Esophagus squamous epithelium (tissue), 5 donors: ENCODE results near the gene PPP2R5C. TPM values are rescaled to one million over a fixed set of nuclear protein-coding genes. Genes with fewer than 3 reads are reported as not detected.

Experiments
- DNase-seq: peaks from one replicate; lab custom pipeline; 2025; lab: John Stamatoyannopoulos, UW
- H3K27ac ChIP-seq, 4 donors: fragments of 200-600 bp; sonication (generic); one replicate each; pipeline ENCODE4 v1.5.1; 2016 to 2019; ENCODE audit warnings: mild to moderate bottlenecking in 1 of 4
- H3K27me3 ChIP-seq, 4 donors: fragments of 200-600 bp; sonication (generic); 1 replicate in 3 of 4; 2 replicates in 1 of 4; pipeline versions ENCODE4 v1.5.1 to v1.6.0; 2017 to 2021; ENCODE audit warnings: antibody characterized with exemption in 1 of 4
- H3K36me3 ChIP-seq, 3 donors: fragments of 200-600 bp; sonication (generic); one replicate each; pipeline ENCODE4 v1.5.1; 2016 to 2019
- H3K4me1 ChIP-seq, 3 donors: fragments of 200-600 bp; sonication (generic); one replicate each; pipeline ENCODE4 v1.5.1; 2017 to 2019
- H3K4me3 ChIP-seq, 4 donors: fragments of 200-600 bp; sonication (generic); 1 replicate in 3 of 4; 2 replicates in 1 of 4; pipeline ENCODE4 v1.5.1; 2016 to 2019; ENCODE audit warnings: mild to moderate bottlenecking in 2 of 4, moderate library complexity in 1 of 4
- H3K9me3 ChIP-seq, 3 donors: fragments of 200-600 bp; sonication (generic); one replicate each; pipeline ENCODE4 v1.5.1; 2016 to 2019
- CTCF ChIP-seq, 6 experiments: fragments of 450-650 bp in 4 of 6; fragments of 200-600 bp in 2 of 6; sonication (generic) in 2 of 6; IDR thresholded peaks; one replicate each; pipeline ENCODE4 v1.5.1; 2016 to 2019; ENCODE audit warnings: antibody characterized with exemption in 6 of 6, mild to moderate bottlenecking in 4 of 6, moderate library complexity in 4 of 6
- POLR2A ChIP-seq, 4 donors: fragments of 450-650 bp; IDR thresholded peaks; one replicate each; pipeline ENCODE4 v1.6.1; 2017; ENCODE audit warnings: antibody characterized with exemption in 4 of 4, mild to moderate bottlenecking in 4 of 4, moderate library complexity in 3 of 4
- WGBS, 2 donors: methylation state at CpG; one replicate each; pipeline ENCODE4 v1.1.5; 2018; 5-methylcytosine and 5-hydroxymethylcytosine counted together
- intact Hi-C: fragments of 100-400 bp; cut with DNase I; formaldehyde crosslinking; loops from one replicate; pipeline ENCODE4 v1.15.0; 2022
- total RNA-seq, 4 donors: library from RNA; depleted of rRNA; stranded (reverse); fragments of >200 nt; gene quantifications; one replicate each; pipeline ENCODE4 v1.1.0, GENCODE V29; 2016
- donor health status: DM: yes; HTN: yes; CAD: no.

The PPP2R5C gene
- total RNA-seq, 4 donors from 2014 or later, result 66.3 to 92.3 (median 83.4) TPM

GRCh38 chr14:101918065-101918989, 156.8 kb downstream of the PPP2R5C start:
- no peak overlapping the region for H3K27ac ChIP-seq
- no peak for DNase-seq
- no peaks in the 10 kb centered on the region for H3K4me1 ChIP-seq
- 76 to 77% methylated on average over 12 to 14 of the region's 22 CpGs for WGBS, 2 donors
- no peak overlapping the region for H3K4me3 ChIP-seq
- TF ChIP-seq CTCF (IDR thresholded peaks at IDR 0.05) (no peak), POLR2A (IDR thresholded peaks at IDR 0.05) (no peak)
- H3K27me3 ChIP-seq, result no peaks in the 10 kb centered on the region
- intact Hi-C loops, result no loop called here
- H3K9me3 ChIP-seq, result no peaks in the 10 kb centered on the region
- peaks cover 0 to 89% (median 8%) of the 10 kb centered on the region in 3 donors for H3K36me3 ChIP-seq

GRCh38 chr14:101920271-101920670, 158.8 kb downstream of the PPP2R5C start:
- intact Hi-C loops, result no loop called here
- H3K27me3 ChIP-seq, result no peaks in the 10 kb centered on the region
- no peaks in the 10 kb centered on the region for H3K9me3 ChIP-seq
- H3K36me3 ChIP-seq, result peaks cover 0 to 85% (median 5%) of the 10 kb centered on the region in 3 donors
- no peak for TF ChIP-seq CTCF (IDR thresholded peaks at IDR 0.05)
- no peak for TF ChIP-seq POLR2A (IDR thresholded peaks at IDR 0.05)
- 74 to 79% methylated on average over 4 of the region's 4 CpGs for WGBS, 2 donors
- no peak overlapping the region for H3K27ac ChIP-seq
- no peaks in the 10 kb centered on the region for H3K4me1 ChIP-seq
- DNase-seq, result no peak
- no peak overlapping the region for H3K4me3 ChIP-seq

GRCh38 chr14:101922866-101923265, 161.4 kb downstream of the PPP2R5C start:
- H3K4me3 ChIP-seq, result no peak overlapping the region
- no peaks in the 10 kb centered on the region for H3K9me3 ChIP-seq
- no peak for DNase-seq
- WGBS, 2 donors, result 84 to 86% methylated on average over 6 to 7 of the region's 7 CpGs
- peaks cover 0 to 69% (median 6%) of the 10 kb centered on the region in 3 donors for H3K36me3 ChIP-seq
- H3K27ac ChIP-seq, result no peak overlapping the region
- peaks cover 0 to 5% (median 0%) of the 10 kb centered on the region in 3 donors for H3K4me1 ChIP-seq
- H3K27me3 ChIP-seq, result no peaks in the 10 kb centered on the region
- TF ChIP-seq CTCF (IDR thresholded peaks at IDR 0.05) (no peak), POLR2A (IDR thresholded peaks at IDR 0.05) (no peak)
- intact Hi-C loops, result no loop called here

- Histone ChIP-seq H3K4me3 (no peak overlapping the region), H3K27me3 (no peaks in the 10 kb centered on the region), H3K4me1 (peaks cover 0 to 13% (median 0%) of the 10 kb centered on the region in 3 donors), H3K27ac (no peak overlapping the region), H3K9me3 (no peaks in the 10 kb centered on the region), H3K36me3 (peaks cover 0 to 73% (median 6%) of the 10 kb centered on the region in 3 donors)
- no peak for DNase-seq
- TF ChIP-seq CTCF (IDR thresholded peaks at IDR 0.05) (no peak), POLR2A (IDR thresholded peaks at IDR 0.05) (no peak)
- 96% methylated on average over 26 to 32 of the region's 33 CpGs for WGBS, 2 donors
- intact Hi-C loops, result no loop called here
Observed at GRCh38 chr14:101925152-101925551, 163.6 kb downstream of the PPP2R5C start.

- intact Hi-C loops, result no loop called here
- no peak overlapping the region for H3K27ac ChIP-seq
- no peaks in the 10 kb centered on the region for H3K27me3 ChIP-seq
- no peak for DNase-seq
- H3K4me1 ChIP-seq, result peaks cover 0 to 13% (median 0%) of the 10 kb centered on the region in 3 donors
- TF ChIP-seq CTCF (IDR thresholded peaks at IDR 0.05) (no peak), POLR2A (IDR thresholded peaks at IDR 0.05) (no peak)
- peaks cover 0 to 65% (median 6%) of the 10 kb centered on the region in 3 donors for H3K36me3 ChIP-seq
- no peak overlapping the region for H3K4me3 ChIP-seq
- 89 to 90% methylated on average over 8 of the region's 8 CpGs for WGBS, 2 donors
- H3K9me3 ChIP-seq, result no peaks in the 10 kb centered on the region
Observed at GRCh38 chr14:101926085-101926484, 164.6 kb downstream of the PPP2R5C start.
